Measurements from ENCODE around the gene MARK4.

The MARK4 gene

GRCh38 chr19:45354241-45354842 is 103.3 kb downstream of the MARK4 start:
- no peak for DNase-seq (ENCODE audit: extremely low read depth in 1 of 2, low read depth in 1 of 2)
